ENCODE data around the gene CFD. TPM values are rescaled to one million over a fixed set of nuclear protein-coding genes. Genes with fewer than 3 reads are reported as not detected.

CFD gene
- total and polyA plus RNA-seq, 10 of the 15 experiments (the other 5 are each of a cell fraction or from before 2014, with no cell fraction given), result 0.05 to 1.1 (median 0.38) TPM; not detected in 4

GRCh38 chr19:863315-863620 is 3.8 kb downstream of the CFD start:
- FAIRE-seq (no peak), ATAC-seq (no peak), DNase-seq (ENCODE audit: low read depth, low spot score) (no peak)
- H4K20me1 ChIP-seq (ENCODE audit: control insufficient read depth, insufficient read depth), result no peaks in the 10 kb centered on the region
- H3K27ac ChIP-seq (ENCODE audit: control insufficient read depth, insufficient read depth), result no peak overlapping the region
- no TSS peak for BruUV-seq (replicated peaks)
- ChIA-PET CTCF (interaction anchor here (0.6 to 2.8 kb wide), 23 partner anchors 8 to 378 kb away, joined by 3 to 50 read pairs (median 5); partner anchors contain the start of genes ARHGAP45, ATP5F1D, KISS1R and MED16), RAD21 (ENCODE audit: unreplicated experiment) (interaction anchor here (0.8 to 4.5 kb wide), 14 partner anchors 14 to 200 kb away, joined by 3 to 46 read pairs (median 8); partner anchors contain the start of genes KISS1R, MED16, RNF126 and RNU6-9), SMC1A (ENCODE audit: uncharacterized antibody, unreplicated experiment) (interaction anchor here (0.9 to 3.1 kb wide), 10 partner anchors 30 to 121 kb away, joined by 5 to 18 read pairs (median 12); partner anchors contain the start of genes KISS1R, MED16, RNU6-9 and WDR18), POLR2A (interaction anchor here (0.5 to 1.6 kb wide), 9 partner anchors 15 to 406 kb away, joined by 3 to 6 read pairs (median 3); partner anchors contain the start of gene CIRBP)
- in situ Hi-C loops (cut with MboI) (no loop called here), intact Hi-C loops (cut with micrococcal nuclease; ENCODE audit: unreplicated experiment) (loop anchor here (2.0 to 5.0 kb wide), 3 partner anchors 92 to 134 kb away; partner anchors contain the start of gene WDR18)
- TF ChIP-seq MYB (IDR thresholded peaks at IDR 0.05; ENCODE audit: borderline replicate concordance, low read depth, low read length) (no peak), HDGF (IDR thresholded peaks at IDR 0.05) (no peak), TAF1 (IDR thresholded peaks at IDR 0.05; ENCODE audit: borderline replicate concordance, low read depth, low read length) (no peak), IKZF1 (conservative IDR thresholded peaks at IDR 0.05) (no peak), SMAD5 (IDR thresholded peaks at IDR 0.05; ENCODE audit: low read depth) (no peak), ZBTB4 (CRISPR knock-in tag; IDR thresholded peaks at IDR 0.05) (no peak), MTA3 (IDR thresholded peaks at IDR 0.05; ENCODE audit: borderline replicate concordance, low read length) (no peak), CEBPB (IDR thresholded peaks at IDR 0.05; ENCODE audit: borderline replicate concordance in 1 of 2, low read depth in 2 of 2, low read length in 2 of 2) (no peak), PML (IDR thresholded peaks at IDR 0.05; ENCODE audit: low read length) (no peak), CREM (IDR thresholded peaks at IDR 0.05; ENCODE audit: low read depth) (no peak), SUPT20H (IDR thresholded peaks at IDR 0.05; ENCODE audit: borderline replicate concordance, control insufficient read depth, low read depth, low read length) (no peak), CTCF (IDR thresholded peaks at IDR 0.05 in 2 of 3, conservative IDR thresholded peaks at IDR 0.05 in 1 of 3; ENCODE audit: control insufficient read depth in 2 of 3, extremely low read depth in 1 of 3, insufficient read depth in 1 of 3, low read depth in 3 of 3, low read length in 3 of 3) (no peak), CHD2 (IDR thresholded peaks at IDR 0.05; ENCODE audit: borderline replicate concordance, low read depth, low read length) (no peak)
- no peaks in the 10 kb centered on the region for H3K36me3 ChIP-seq (ENCODE audit: control insufficient read depth in 2 of 2, insufficient read depth in 2 of 2, low read length in 1 of 2)
- H3K4me3 ChIP-seq, result no peak overlapping the region
- WGBS (ENCODE audit: insufficient coverage, insufficient replicate concordance, low lambda C conversion rate, missing lambda C conversion rate), result 60% methylated on average over 7 of the region's 7 CpGs
- H2AFZ ChIP-seq (ENCODE audit: control insufficient read depth, low read depth, low read length), result no peak overlapping the region
- no peaks in the 10 kb centered on the region for H3K9me3 ChIP-seq (replicated peaks; ENCODE audit: control insufficient read depth, insufficient read depth, low read length)
- H3K9ac ChIP-seq (ENCODE audit: control insufficient read depth, insufficient read depth, low read length), result no peak overlapping the region
- H3K4me2 ChIP-seq (ENCODE audit: control insufficient read depth, insufficient read depth), result peak overlapping the region; percentile 66
- no peaks in the 10 kb centered on the region for H3K79me2 ChIP-seq (ENCODE audit: control insufficient read depth, insufficient read depth, low read length)
- H3K4me1 ChIP-seq (ENCODE audit: control insufficient read depth, insufficient read depth, low read length), result peaks cover 10% of the 10 kb centered on the region
- no peaks in the 10 kb centered on the region; a peak in 1 of 4 replicates for H3K27me3 ChIP-seq (replicated peaks in 1 of 2; ENCODE audit: control insufficient read depth in 2 of 2, insufficient read depth in 2 of 2, low read length in 1 of 2)
